Prostate gland (tissue), 2 donors: ENCODE data around the gene EPHA5.
A peak's percentile ranks its signal among the peaks of the same experiment; 100 is the strongest.

ENCODE experiments used
- POLR2A ChIP-seq: fragments of 450-650 bp; IDR thresholded peaks from one replicate; pipeline ENCODE4 v1.6.1; 2016; ENCODE audit warnings: antibody characterized with exemption, mild to moderate bottlenecking
- POLR2AphosphoS5 ChIP-seq: sonication (generic); formaldehyde crosslinking; IDR thresholded peaks from one replicate; pipeline ENCODE4 v1.6.1; 2017; ENCODE audit warnings: antibody characterized with exemption
- TF ChIP-seq, protein P1 (sequence below), 4 experiments: fragments of 200-600 bp in 2 of 4; fragments of 450-650 bp in 2 of 4; sonication (generic) in 2 of 4; IDR thresholded peaks; 1 replicate in 3 of 4; 2 replicates in 1 of 4; pipeline ENCODE4 v1.5.1; 2016 to 2019; ENCODE audit warnings: antibody characterized with exemption in 4 of 4, mild to moderate bottlenecking in 2 of 4, moderate library complexity in 2 of 4

DNA sequence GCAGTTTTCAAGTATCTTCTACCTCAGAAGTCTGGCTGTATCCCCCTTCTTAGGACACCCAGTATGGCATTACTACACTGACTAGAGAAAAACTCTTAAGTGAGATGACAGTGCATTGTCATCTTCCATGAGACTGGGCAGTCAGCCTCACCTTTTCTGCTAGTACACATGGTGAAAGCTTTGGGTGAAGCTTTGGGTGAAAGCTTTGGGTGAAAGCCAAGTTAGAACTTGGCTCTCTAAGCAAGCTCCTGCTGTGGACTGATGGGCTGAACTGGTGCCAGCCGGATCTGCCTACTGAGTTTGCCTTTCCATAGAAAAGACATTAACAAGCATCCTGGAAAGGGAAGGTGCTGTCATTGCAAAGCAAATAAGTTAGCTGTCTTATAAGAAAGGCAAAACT lies 8.8 kb downstream of the EPHA5 start:
- TF ChIP-seq POLR2AphosphoS5: peak; percentile 84
- TF ChIP-seq, protein P1, sequence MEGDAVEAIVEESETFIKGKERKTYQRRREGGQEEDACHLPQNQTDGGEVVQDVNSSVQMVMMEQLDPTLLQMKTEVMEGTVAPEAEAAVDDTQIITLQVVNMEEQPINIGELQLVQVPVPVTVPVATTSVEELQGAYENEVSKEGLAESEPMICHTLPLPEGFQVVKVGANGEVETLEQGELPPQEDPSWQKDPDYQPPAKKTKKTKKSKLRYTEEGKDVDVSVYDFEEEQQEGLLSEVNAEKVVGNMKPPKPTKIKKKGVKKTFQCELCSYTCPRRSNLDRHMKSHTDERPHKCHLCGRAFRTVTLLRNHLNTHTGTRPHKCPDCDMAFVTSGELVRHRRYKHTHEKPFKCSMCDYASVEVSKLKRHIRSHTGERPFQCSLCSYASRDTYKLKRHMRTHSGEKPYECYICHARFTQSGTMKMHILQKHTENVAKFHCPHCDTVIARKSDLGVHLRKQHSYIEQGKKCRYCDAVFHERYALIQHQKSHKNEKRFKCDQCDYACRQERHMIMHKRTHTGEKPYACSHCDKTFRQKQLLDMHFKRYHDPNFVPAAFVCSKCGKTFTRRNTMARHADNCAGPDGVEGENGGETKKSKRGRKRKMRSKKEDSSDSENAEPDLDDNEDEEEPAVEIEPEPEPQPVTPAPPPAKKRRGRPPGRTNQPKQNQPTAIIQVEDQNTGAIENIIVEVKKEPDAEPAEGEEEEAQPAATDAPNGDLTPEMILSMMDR (IDR thresholded peaks at IDR 0.05): no peak
- TF ChIP-seq POLR2A: no peak
